ENCODE measurements around the gene MARCO. TPM values are rescaled to one million over a fixed set of nuclear protein-coding genes. Genes with fewer than 3 reads are reported as not detected.

Gene MARCO
- total RNA-seq, 1 donor from 2014 or later, result 7.0 TPM

DNA sequence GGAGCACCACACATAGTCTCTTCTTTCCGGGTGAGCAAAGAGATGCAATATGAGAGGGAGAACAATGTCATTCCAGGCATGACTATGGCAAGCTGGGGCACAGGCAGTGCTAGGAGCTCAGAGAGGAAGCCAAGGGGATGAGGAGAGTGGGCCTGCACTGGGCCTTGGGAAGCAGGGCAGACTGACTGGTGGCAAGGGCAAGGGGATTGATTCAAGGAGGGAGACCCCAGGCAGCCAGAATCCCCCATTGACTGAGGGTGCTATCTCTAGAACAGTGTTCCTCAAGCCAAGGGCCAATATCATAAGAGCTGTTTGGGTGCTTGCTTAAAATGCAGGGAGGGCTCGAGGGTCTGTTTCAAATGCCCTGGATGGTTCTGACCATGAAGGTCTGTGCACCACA lies 36.1 kb downstream of the MARCO start:
- no peak overlapping the region for H3K4me3 ChIP-seq
- intact Hi-C loops (cut with micrococcal nuclease), result no loop called here
- peaks cover 8% of the 10 kb centered on the region for H3K9me3 ChIP-seq (replicated peaks)
- no peak overlapping the region for H3K27ac ChIP-seq (replicated peaks)
- H3K4me1 ChIP-seq, result no peaks in the 10 kb centered on the region
- peaks cover 73% of the 10 kb centered on the region for H3K27me3 ChIP-seq (ENCODE audit: low read depth)
- no peak for DNase-seq
- TF ChIP-seq, protein P1, sequence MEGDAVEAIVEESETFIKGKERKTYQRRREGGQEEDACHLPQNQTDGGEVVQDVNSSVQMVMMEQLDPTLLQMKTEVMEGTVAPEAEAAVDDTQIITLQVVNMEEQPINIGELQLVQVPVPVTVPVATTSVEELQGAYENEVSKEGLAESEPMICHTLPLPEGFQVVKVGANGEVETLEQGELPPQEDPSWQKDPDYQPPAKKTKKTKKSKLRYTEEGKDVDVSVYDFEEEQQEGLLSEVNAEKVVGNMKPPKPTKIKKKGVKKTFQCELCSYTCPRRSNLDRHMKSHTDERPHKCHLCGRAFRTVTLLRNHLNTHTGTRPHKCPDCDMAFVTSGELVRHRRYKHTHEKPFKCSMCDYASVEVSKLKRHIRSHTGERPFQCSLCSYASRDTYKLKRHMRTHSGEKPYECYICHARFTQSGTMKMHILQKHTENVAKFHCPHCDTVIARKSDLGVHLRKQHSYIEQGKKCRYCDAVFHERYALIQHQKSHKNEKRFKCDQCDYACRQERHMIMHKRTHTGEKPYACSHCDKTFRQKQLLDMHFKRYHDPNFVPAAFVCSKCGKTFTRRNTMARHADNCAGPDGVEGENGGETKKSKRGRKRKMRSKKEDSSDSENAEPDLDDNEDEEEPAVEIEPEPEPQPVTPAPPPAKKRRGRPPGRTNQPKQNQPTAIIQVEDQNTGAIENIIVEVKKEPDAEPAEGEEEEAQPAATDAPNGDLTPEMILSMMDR (IDR thresholded peaks at IDR 0.05; ENCODE audit: borderline replicate concordance), result no peak
- H3K36me3 ChIP-seq, result no peaks in the 10 kb centered on the region

DNA sequence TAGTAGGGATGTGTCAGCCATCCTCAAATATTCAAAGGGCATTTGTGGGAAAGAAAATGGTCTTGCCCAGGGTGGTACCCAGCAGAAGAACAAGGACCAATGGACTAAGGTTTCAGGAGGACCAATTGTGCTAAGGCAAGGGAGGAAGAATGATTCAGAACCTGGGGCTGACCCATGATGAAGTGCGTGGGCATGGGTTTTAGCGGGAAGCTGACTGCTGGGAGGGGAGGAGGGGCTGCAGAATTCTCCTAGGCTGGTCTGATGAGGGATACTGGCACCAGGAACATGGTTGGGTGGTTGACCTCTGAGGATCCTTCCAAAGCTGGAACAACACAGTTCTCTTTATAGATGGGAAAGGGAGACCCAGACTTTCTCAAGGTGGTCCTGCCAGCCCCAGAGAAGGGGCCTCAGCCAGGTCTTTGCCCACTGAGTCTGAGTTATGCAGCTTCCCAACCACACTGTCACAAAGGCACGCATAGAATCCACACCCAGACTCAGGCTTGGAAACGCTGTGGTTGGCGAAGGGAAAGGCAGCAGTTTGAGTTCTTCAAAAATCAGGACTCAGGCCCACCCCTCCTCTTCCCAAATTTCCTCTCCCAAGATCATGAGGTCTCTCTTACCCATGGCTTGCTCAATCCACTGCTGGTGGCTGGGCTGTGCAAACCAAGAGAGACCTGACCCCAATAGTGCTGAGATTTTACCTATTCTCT lies 37.3 kb downstream of the MARCO start:
- TF ChIP-seq, protein P1 (IDR thresholded peaks at IDR 0.05; ENCODE audit: borderline replicate concordance), result no peak
- no peaks in the 10 kb centered on the region for H3K36me3 ChIP-seq
- no peak overlapping the region for H3K27ac ChIP-seq (replicated peaks)
- H3K4me3 ChIP-seq, result no peak overlapping the region
- no peak for DNase-seq
- H3K4me1 ChIP-seq, result no peaks in the 10 kb centered on the region
- peaks cover 72% of the 10 kb centered on the region for H3K27me3 ChIP-seq (ENCODE audit: low read depth)
- H3K9me3 ChIP-seq (replicated peaks), result peaks cover 8% of the 10 kb centered on the region
- intact Hi-C loops (cut with micrococcal nuclease), result no loop called here

DNA sequence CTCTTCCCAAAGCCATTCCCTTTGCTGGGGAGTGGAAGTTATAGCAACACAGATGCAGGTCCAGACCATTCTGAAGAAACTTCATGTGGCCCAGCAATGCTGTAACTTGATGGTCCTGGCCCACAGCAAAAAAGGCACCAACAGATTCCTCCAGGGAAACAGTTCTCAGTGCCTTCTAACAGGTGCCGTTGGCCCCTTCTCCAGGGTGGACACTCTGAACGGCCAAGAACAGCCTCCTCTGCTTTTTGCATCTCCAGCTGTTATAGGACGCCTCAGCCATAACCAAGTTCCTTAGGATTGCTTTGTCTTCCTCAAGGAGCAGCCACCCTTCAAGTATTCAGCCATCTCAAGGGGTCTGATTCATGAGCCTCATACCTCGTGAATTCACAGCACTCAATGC lies 38.0 kb downstream of the MARCO start:
- H3K9me3 ChIP-seq (replicated peaks), result peaks cover 8% of the 10 kb centered on the region
- H3K36me3 ChIP-seq, result no peaks in the 10 kb centered on the region
- TF ChIP-seq, protein P1 (IDR thresholded peaks at IDR 0.05; ENCODE audit: borderline replicate concordance), result no peak
- DNase-seq, result no peak
- H3K27me3 ChIP-seq (ENCODE audit: low read depth), result peaks cover 72% of the 10 kb centered on the region
- H3K4me1 ChIP-seq, result no peaks in the 10 kb centered on the region
- intact Hi-C loops (cut with micrococcal nuclease), result no loop called here
- no peak overlapping the region for H3K27ac ChIP-seq (replicated peaks)
- no peak overlapping the region for H3K4me3 ChIP-seq

DNA sequence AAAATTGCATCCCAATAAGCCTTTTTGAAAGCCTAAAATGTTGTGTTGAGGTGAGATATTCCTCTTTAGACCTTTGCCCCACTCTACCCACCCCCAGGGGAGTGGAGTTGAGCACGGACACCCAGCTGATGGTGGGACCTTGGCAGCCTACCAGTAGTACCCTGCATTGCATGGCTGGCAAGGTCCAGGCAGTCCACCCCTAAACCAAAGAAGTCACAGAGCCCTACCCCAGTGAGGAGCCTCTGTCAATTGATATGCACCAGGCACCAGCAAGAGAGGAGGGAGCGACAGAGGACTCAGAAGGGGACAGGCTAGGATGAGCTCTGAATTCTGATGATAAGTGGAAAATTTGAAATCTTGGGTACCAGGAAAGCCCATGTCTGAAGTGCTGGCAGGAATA lies 38.6 kb downstream of the MARCO start:
- no peak for DNase-seq
- H3K4me1 ChIP-seq, result no peaks in the 10 kb centered on the region
- H3K4me3 ChIP-seq, result no peak overlapping the region
- H3K27ac ChIP-seq (replicated peaks), result no peak overlapping the region
- TF ChIP-seq, protein P1 (IDR thresholded peaks at IDR 0.05; ENCODE audit: borderline replicate concordance), result no peak
- no peaks in the 10 kb centered on the region for H3K36me3 ChIP-seq
- intact Hi-C loops (cut with micrococcal nuclease), result no loop called here
- H3K9me3 ChIP-seq (replicated peaks), result peaks cover 8% of the 10 kb centered on the region
- peaks cover 73% of the 10 kb centered on the region for H3K27me3 ChIP-seq (ENCODE audit: low read depth)

DNA sequence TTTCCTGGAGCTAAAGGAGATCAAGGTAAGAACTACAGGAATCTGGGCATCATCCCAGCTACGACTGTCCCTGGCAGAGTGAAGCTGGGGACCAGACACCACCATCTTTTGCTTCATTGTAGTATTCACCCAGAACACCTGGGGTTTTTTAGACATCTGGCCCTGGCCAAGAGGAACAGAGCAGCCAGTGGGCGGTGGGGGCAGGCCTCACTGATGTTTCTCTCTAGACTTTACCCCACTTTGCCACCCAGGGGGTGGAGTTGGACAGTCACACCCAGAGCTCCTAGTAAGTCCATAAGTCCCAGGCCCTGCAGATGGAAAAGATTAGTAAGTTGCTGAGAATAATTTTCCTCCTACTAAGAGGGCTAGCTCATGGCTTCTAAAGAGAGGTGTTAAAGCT lies 39.6 kb downstream of the MARCO start:
- intact Hi-C loops (cut with micrococcal nuclease), result no loop called here
- no peak for DNase-seq
- H3K27me3 ChIP-seq (ENCODE audit: low read depth), result peaks cover 70% of the 10 kb centered on the region
- no peak overlapping the region for H3K27ac ChIP-seq (replicated peaks)
- H3K4me3 ChIP-seq, result no peak overlapping the region
- H3K4me1 ChIP-seq, result no peaks in the 10 kb centered on the region
- no peaks in the 10 kb centered on the region for H3K36me3 ChIP-seq
- peaks cover 4% of the 10 kb centered on the region for H3K9me3 ChIP-seq (replicated peaks)
- TF ChIP-seq, protein P1 (IDR thresholded peaks at IDR 0.05; ENCODE audit: borderline replicate concordance), result no peak

Measured in left ventricle myocardium inferior (tissue), 1 donor.